Activated naive CD8-positive, alpha-beta T cell treated with anti-CD3 and anti-CD28 coated beads, Interleukin-2, amount 50 U/mL, for 24 hours (primary cell): ENCODE data around the gene RGS17.
"Not testable (repeated sequence)": the region's sequence is repeated elsewhere in the genome, so short reads cannot be mapped to it uniquely, and the experiment has no call there.

Source experiments
- ATAC-seq: fragments of 150-1000 bp; cut with Tn5 transposase; one replicate; pipeline ENCODE4 v1.10.0; 2021
- DNase-seq: peaks from one replicate; pipeline ENCODE4 v3.0.0; 2021
- H3K27ac Mint-ChIP-seq: one replicate; pipeline ENCODE4 v1.8.0; 2021; ENCODE audit warnings: mild to moderate bottlenecking, mixed read lengths
- H3K27me3 Mint-ChIP-seq: one replicate; pipeline ENCODE4 v1.8.0; 2021; ENCODE audit warnings: mixed read lengths
- H3K36me3 Mint-ChIP-seq: one replicate; pipeline ENCODE4 v1.8.0; 2021; ENCODE audit warnings: low read depth, mixed read lengths
- H3K4me1 Mint-ChIP-seq: one replicate; pipeline ENCODE4 v1.8.0; 2021; ENCODE audit warnings: mixed read lengths
- H3K4me3 Mint-ChIP-seq: one replicate; pipeline ENCODE4 v1.8.0; 2021; ENCODE audit warnings: mild to moderate bottlenecking, moderate library complexity, mixed read lengths
- H3K9me3 Mint-ChIP-seq: one replicate; pipeline ENCODE4 v1.8.0; 2021; ENCODE audit warnings: mixed read lengths

RGS17 gene

DNA sequence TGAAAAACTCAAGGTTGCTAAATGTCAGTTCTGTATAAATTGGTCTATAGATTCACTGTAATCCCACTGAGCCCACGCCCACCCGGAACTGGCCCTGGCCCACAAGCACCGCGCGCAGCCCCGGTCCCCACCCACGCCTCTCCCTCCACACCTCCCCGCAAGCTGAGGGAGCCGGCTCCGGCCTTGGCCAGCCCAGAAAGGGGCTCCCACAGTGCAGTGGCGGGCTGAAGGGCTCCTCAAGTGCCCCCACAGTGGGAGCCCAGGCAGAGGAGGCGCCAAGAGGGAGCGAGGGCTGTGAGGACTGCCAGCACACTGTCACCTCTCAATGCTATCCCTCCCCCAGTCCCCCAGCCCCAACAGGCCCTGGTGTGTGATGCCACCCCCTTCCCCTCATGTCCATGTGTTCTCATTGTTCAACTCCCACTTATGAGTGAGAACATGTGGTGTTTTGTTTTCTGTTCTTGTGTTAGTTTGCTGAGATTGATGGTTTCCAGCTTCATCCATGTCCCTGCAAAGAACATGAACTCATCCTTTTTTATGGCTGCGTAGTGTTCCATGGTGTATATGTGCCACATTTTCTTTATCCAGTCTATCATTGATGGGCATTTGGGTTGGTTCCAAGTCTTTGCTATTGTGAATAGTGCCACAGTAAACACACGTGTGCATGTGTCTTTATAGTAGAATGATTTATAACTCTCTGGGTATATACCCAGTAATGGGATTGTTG is 164.8 kb downstream of the RGS17 start:
- ATAC-seq, H3K4me3 Mint-ChIP-seq, H3K4me1 Mint-ChIP-seq, H3K27me3 Mint-ChIP-seq, H3K27ac Mint-ChIP-seq, DNase-seq: not testable (repeated sequence)
- Mint-ChIP-seq H3K9me3 (peaks cover 19% of the 10 kb centered on the region), H3K36me3 (peaks cover 24% of the 10 kb centered on the region)

DNA sequence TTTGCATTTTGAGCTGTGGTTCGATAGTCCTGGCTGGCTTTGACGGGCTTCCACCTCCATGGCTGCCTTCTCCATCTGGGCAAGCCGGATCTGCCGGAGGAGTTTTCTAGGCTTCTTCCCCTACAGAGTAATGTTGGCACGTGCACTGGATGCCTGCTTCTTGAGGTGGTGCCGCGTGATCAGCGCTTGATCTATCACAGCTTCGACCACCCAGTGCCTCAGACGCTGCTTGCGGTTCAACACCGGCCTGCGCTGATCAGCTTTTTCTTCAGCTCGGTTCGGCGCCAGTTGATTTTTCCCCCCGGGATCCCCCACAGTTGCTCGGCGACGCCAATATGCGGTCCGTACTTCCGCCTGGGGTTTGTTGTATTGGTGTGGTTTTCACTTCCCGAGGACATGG is 171.7 kb downstream of the RGS17 start:
- Mint-ChIP-seq H3K9me3 (no peaks in the 10 kb centered on the region), H3K4me1 (no peaks in the 10 kb centered on the region), H3K27ac (no peak overlapping the region), H3K27me3 (peaks cover 15% of the 10 kb centered on the region), H3K36me3 (no peaks in the 10 kb centered on the region), H3K4me3 (no peak overlapping the region)
- DNase-seq (no peak), ATAC-seq (no peak)

DNA sequence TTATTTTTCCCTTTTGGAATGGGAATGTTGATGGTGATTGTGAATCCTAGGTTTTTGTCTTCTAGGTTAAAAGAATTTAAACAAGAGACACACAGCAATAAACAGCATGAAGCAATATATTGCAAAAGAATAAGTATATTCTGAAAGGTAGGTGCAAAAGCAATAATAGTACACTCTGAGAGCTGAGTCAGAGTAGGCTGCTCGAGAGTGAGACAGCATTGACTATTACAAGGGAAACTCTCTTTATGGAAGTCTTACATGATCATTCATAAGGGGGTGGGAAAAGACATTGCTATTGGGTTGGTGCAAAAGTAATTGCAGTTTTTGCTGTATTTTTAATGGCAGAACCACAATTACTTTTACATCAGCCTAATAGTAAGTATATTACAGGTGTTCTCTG is 173.3 kb downstream of the RGS17 start:
- H3K4me1 Mint-ChIP-seq: no peaks in the 10 kb centered on the region
- DNase-seq (no peak), ATAC-seq (no peak)
- H3K9me3 Mint-ChIP-seq: no peaks in the 10 kb centered on the region
- no peak overlapping the region for H3K4me3 Mint-ChIP-seq
- H3K27ac Mint-ChIP-seq: no peak overlapping the region
- H3K27me3 Mint-ChIP-seq: peaks cover 20% of the 10 kb centered on the region
- H3K36me3 Mint-ChIP-seq: no peaks in the 10 kb centered on the region
